Fibroblast of pulmonary artery (primary cell): ENCODE results near the gene DDX41.
"Not testable (repeated sequence)": the region's sequence is repeated elsewhere in the genome, so short reads cannot be mapped to it uniquely, and the experiment has no call there.

Experiments used
- DNase-seq: peaks from one replicate; pipeline ENCODE4 v3.0.0-alpha.2; 2010; ENCODE audit warnings: low read depth
- H3K4me3 ChIP-seq: replicated peaks from 2 replicates; pipeline ENCODE4 v1.5.1; 2011; ENCODE audit warnings: low read depth, mild to moderate bottlenecking, control low read depth, low read length, moderate library complexity
- CTCF ChIP-seq: IDR thresholded peaks from 2 replicates; pipeline ENCODE4 v1.5.1; 2011; ENCODE audit warnings: mild to moderate bottlenecking, control low read depth, low read length, inconsistent platforms; ENCODE audit errors: missing control alignments

The DDX41 gene

DNA sequence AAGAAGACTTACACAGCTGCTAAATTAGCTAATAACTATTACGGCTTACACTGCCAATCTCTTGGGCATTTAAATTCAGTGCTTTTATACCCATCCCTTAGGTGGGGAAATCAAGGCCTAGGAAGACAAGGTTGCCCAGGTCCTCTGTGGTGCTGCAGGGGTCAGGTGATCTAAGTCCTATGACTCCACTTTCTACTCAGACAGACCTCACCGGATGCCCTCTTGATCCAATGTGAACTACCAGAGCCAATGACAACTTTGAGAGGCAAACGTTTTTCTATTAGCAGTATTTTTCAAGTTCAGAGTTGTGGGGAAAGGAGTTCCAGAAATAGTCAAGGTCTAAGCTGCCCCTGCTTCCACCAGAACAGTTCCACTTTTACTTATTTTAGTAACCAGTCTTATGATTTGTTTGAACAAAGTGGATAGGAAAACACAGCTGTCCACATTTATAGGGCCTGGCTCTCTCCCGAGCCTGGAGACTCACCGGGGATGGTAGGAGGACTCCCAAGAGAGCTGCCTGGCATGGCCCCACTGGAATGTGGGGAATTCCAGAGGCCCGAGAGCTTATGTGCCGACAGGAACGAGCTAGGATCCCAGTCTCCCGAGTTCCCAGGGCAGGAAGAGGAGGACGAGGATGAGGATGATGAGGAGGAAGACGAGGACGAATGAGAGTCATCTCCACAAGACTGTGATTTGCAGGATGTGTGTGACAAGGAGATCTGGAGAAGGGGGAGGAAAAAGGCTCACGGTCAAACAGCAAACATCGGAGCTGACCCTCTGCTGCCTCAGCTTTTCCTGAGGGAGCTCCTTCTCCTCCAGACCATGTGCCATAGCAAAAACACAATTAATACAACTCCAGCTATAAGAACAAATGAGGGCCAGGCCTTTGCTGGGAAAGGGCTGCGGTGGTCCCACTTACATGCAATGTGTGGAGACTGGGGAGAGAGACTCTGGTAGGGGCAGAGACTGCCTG, 20.9 kb upstream of the DDX41 start:
- DNase-seq: peak; percentile 88
- TF ChIP-seq CTCF: no peak
- no peak overlapping the region for H3K4me3 ChIP-seq

GRCh38 chr5:177536386-177536785, 19.6 kb upstream of the DDX41 start:
- H3K4me3 ChIP-seq: no peak overlapping the region
- no peak for DNase-seq
- TF ChIP-seq CTCF: no peak

DNA sequence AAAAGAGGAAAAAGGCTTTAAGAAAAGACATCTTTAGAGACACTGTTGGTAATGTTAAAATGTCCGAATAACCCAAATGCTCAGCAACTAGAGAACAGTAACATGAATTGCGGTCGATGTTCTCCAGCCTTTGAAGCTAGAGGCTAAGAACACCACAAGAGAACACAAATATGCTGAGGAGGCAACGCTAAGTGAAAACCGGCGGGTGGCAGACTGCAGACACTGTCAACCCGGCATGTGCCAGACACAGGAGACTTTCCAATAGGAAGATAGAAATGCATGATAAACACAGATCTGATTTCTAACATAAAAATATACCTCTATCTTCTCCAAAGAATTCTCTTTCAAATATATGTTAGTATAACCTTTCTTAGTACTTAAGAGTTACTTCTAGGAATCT, 18.4 kb upstream of the DDX41 start:
- no peak for DNase-seq
- no peak for TF ChIP-seq CTCF
- H3K4me3 ChIP-seq: no peak overlapping the region

- not testable (repeated sequence) for H3K4me3 ChIP-seq, DNase-seq
Measured at GRCh38 chr5:177534433-177534832, 17.7 kb upstream of the DDX41 start.

DNA sequence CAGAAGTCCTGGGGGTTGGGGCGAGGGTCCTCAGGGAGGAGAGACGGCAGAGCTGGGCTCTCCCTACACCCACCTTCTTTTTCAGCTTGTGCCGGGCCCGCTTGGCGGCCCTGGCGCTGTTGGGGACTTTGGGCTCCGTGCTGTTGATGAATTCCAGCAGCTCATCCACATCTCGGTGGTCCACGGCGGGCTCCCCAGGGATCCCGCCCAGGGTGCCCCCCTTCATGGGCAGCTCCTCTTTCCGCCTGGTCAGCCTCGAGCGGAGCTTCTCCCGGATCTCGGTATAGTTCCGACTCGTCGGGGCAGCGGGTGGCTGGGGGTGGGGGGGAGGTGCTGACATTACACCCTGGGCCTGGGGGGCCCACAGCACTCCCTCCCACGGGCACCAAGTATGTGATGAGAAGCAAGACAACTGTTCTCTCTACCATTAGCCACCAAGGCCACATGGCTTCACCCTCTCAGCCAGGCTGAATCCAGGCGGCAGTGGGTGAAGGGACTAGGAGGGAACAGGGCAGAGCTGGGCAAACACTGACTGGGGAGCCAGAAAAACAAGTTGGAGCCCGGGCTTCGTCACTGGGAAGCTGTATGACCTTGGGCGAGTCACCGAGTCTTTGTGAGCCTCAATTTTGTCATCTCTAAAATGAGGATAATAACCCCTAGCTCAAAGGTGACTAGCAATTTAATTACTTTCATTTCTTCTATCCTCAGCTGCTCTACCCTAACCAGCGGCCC, 14.6 kb upstream of the DDX41 start:
- H3K4me3 ChIP-seq: no peak overlapping the region
- DNase-seq: no peak
- no peak for TF ChIP-seq CTCF

DNA sequence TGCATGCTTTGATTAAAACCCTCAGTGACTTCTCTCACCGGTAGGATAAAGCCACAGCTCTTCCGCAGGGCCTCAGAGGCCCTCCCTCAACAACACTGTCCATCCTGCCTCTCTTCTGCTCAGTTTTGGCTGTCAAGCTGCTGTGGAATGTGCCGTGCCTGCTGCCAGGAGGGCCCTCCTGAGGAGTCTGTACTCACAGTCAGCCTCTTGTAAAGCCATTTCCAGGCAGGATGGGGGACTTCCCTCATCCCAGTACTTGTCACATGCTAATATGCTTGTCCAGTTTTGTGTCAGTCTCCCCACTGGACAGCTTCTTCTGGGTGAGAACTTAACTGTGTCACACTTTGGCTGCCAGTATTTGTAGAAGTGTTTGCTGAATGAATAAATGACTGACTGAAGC, 13.9 kb upstream of the DDX41 start:
- no peak overlapping the region for H3K4me3 ChIP-seq
- DNase-seq: no peak
- no peak for TF ChIP-seq CTCF
